Measurements from ENCODE around the gene SLC38A3. TPM values are rescaled to one million over a fixed set of nuclear protein-coding genes. Genes with fewer than 3 reads are reported as not detected.

SLC38A3 gene
- polyA plus RNA-seq, 2 donors: 0.08 to 0.11 TPM

GRCh38 chr3:50162034-50162883 is 42.8 kb upstream of the SLC38A3 start:
- peak overlapping the region; percentile 88 to 98 for H3K27ac ChIP-seq (ENCODE audit: low read depth in 2 of 2, low read length in 1 of 2)
- no peak overlapping the region for H3K4me3 ChIP-seq (ENCODE audit: low read depth in 1 of 2, low read length in 2 of 2)
- peaks cover 0 to 29% of the 10 kb centered on the region in 2 donors for H3K36me3 ChIP-seq (ENCODE audit: control insufficient read depth in 2 of 2, insufficient read depth in 2 of 2, low read length in 1 of 2)
- H3K27me3 ChIP-seq (ENCODE audit: control insufficient read depth in 1 of 2, insufficient read depth in 2 of 2, low read length in 2 of 2): no peaks in the 10 kb centered on the region
- WGBS, 2 donors: 51 to 57% methylated on average over 5 of the region's 5 CpGs
- H3K9me3 ChIP-seq (ENCODE audit: control insufficient read depth in 2 of 2, insufficient read depth in 1 of 2, low read depth in 1 of 2, low read length in 1 of 2): no peaks in the 10 kb centered on the region
- peaks cover 27 to 70% of the 10 kb centered on the region in 2 donors for H3K4me1 ChIP-seq (ENCODE audit: control insufficient read depth in 2 of 2, insufficient read depth in 2 of 2, low read length in 1 of 2)

GRCh38 chr3:50163572-50164455 is 41.3 kb upstream of the SLC38A3 start:
- 25 to 37% methylated on average over 8 of the region's 8 CpGs for WGBS, 2 donors
- H3K4me1 ChIP-seq (ENCODE audit: control insufficient read depth in 2 of 2, insufficient read depth in 2 of 2, low read length in 1 of 2): peaks cover 33 to 76% of the 10 kb centered on the region in 2 donors
- H3K27me3 ChIP-seq (ENCODE audit: control insufficient read depth in 1 of 2, insufficient read depth in 2 of 2, low read length in 2 of 2): no peaks in the 10 kb centered on the region

GRCh38 chr3:50164481-50164880 is 40.6 kb upstream of the SLC38A3 start:
- 18 to 21% methylated on average over 1 of the region's 1 CpG for WGBS, 2 donors
- Histone ChIP-seq H3K4me1 (ENCODE audit: control insufficient read depth in 2 of 2, insufficient read depth in 2 of 2, low read length in 1 of 2) (peaks cover 30 to 81% of the 10 kb centered on the region in 2 donors), H3K36me3 (ENCODE audit: control insufficient read depth in 2 of 2, insufficient read depth in 2 of 2, low read length in 1 of 2) (peaks cover 0 to 32% of the 10 kb centered on the region in 2 donors), H3K27ac (ENCODE audit: low read depth in 2 of 2, low read length in 1 of 2) (peak overlapping the region; percentile 88 to 98), H3K4me3 (ENCODE audit: low read depth in 1 of 2, low read length in 2 of 2) (no peak overlapping the region), H3K9me3 (ENCODE audit: control insufficient read depth in 2 of 2, insufficient read depth in 1 of 2, low read depth in 1 of 2, low read length in 1 of 2) (no peaks in the 10 kb centered on the region), H3K27me3 (ENCODE audit: control insufficient read depth in 1 of 2, insufficient read depth in 2 of 2, low read length in 2 of 2) (no peaks in the 10 kb centered on the region)

More at GRCh38 chr3:50163572-50164455, 41.3 kb upstream of the SLC38A3 start:
- Histone ChIP-seq H3K4me3 (ENCODE audit: low read depth in 1 of 2, low read length in 2 of 2) (no peak overlapping the region), H3K36me3 (ENCODE audit: control insufficient read depth in 2 of 2, insufficient read depth in 2 of 2, low read length in 1 of 2) (peaks cover 0 to 29% of the 10 kb centered on the region in 2 donors), H3K9me3 (ENCODE audit: control insufficient read depth in 2 of 2, insufficient read depth in 1 of 2, low read depth in 1 of 2, low read length in 1 of 2) (no peaks in the 10 kb centered on the region), H3K27ac (ENCODE audit: low read depth in 2 of 2, low read length in 1 of 2) (peak overlapping the region; percentile 88 to 98)

GRCh38 chr3:50164984-50165909 is 39.8 kb upstream of the SLC38A3 start:
- H3K4me1 ChIP-seq (ENCODE audit: control insufficient read depth in 2 of 2, insufficient read depth in 2 of 2, low read length in 1 of 2): peaks cover 28 to 83% of the 10 kb centered on the region in 2 donors
- 14 to 31% methylated on average over 7 of the region's 7 CpGs for WGBS, 2 donors
- H3K4me3 ChIP-seq (ENCODE audit: low read depth in 1 of 2, low read length in 2 of 2): no peak overlapping the region
- peak overlapping the region; percentile 88 to 98 for H3K27ac ChIP-seq (ENCODE audit: low read depth in 2 of 2, low read length in 1 of 2)
- H3K9me3 ChIP-seq (ENCODE audit: control insufficient read depth in 2 of 2, insufficient read depth in 1 of 2, low read depth in 1 of 2, low read length in 1 of 2): no peaks in the 10 kb centered on the region
- no peaks in the 10 kb centered on the region for H3K27me3 ChIP-seq (ENCODE audit: control insufficient read depth in 1 of 2, insufficient read depth in 2 of 2, low read length in 2 of 2)
- peaks cover 0 to 32% of the 10 kb centered on the region in 2 donors for H3K36me3 ChIP-seq (ENCODE audit: control insufficient read depth in 2 of 2, insufficient read depth in 2 of 2, low read length in 1 of 2)

- H3K36me3 ChIP-seq (ENCODE audit: control insufficient read depth in 2 of 2, insufficient read depth in 2 of 2, low read length in 1 of 2): peaks cover 0 to 29% of the 10 kb centered on the region in 2 donors
- H3K27ac ChIP-seq (ENCODE audit: low read depth in 2 of 2, low read length in 1 of 2): peak overlapping the region; percentile 88 to 98
- H3K4me3 ChIP-seq (ENCODE audit: low read depth in 1 of 2, low read length in 2 of 2): no peak overlapping the region
- no peaks in the 10 kb centered on the region for H3K27me3 ChIP-seq (ENCODE audit: control insufficient read depth in 1 of 2, insufficient read depth in 2 of 2, low read length in 2 of 2)
- H3K9me3 ChIP-seq (ENCODE audit: control insufficient read depth in 2 of 2, insufficient read depth in 1 of 2, low read depth in 1 of 2, low read length in 1 of 2): no peaks in the 10 kb centered on the region
- H3K4me1 ChIP-seq (ENCODE audit: control insufficient read depth in 2 of 2, insufficient read depth in 2 of 2, low read length in 1 of 2): peaks cover 28 to 87% of the 10 kb centered on the region in 2 donors
- WGBS, 2 donors: 23 to 30% methylated on average over 15 of the region's 15 CpGs
Observed at GRCh38 chr3:50165910-50166538, 39.0 kb upstream of the SLC38A3 start.

- no peaks in the 10 kb centered on the region for H3K9me3 ChIP-seq (ENCODE audit: control insufficient read depth in 2 of 2, insufficient read depth in 1 of 2, low read depth in 1 of 2, low read length in 1 of 2)
- H3K4me3 ChIP-seq (ENCODE audit: low read depth in 1 of 2, low read length in 2 of 2): no peak overlapping the region
- no peaks in the 10 kb centered on the region for H3K27me3 ChIP-seq (ENCODE audit: control insufficient read depth in 1 of 2, insufficient read depth in 2 of 2, low read length in 2 of 2)
- peak overlapping the region; percentile 88 to 98 for H3K27ac ChIP-seq (ENCODE audit: low read depth in 2 of 2, low read length in 1 of 2)
- H3K4me1 ChIP-seq (ENCODE audit: control insufficient read depth in 2 of 2, insufficient read depth in 2 of 2, low read length in 1 of 2): peaks cover 26 to 88% of the 10 kb centered on the region in 2 donors
- 35 to 45% methylated on average over 6 of the region's 6 CpGs for WGBS, 2 donors
- H3K36me3 ChIP-seq (ENCODE audit: control insufficient read depth in 2 of 2, insufficient read depth in 2 of 2, low read length in 1 of 2): peaks cover 0 to 25% of the 10 kb centered on the region in 2 donors
Observed at GRCh38 chr3:50166620-50167019, 38.5 kb upstream of the SLC38A3 start.

GRCh38 chr3:50167069-50167840 is 37.8 kb upstream of the SLC38A3 start:
- Histone ChIP-seq H3K36me3 (ENCODE audit: control insufficient read depth in 2 of 2, insufficient read depth in 2 of 2, low read length in 1 of 2) (peaks cover 0 to 23% of the 10 kb centered on the region in 2 donors), H3K4me1 (ENCODE audit: control insufficient read depth in 2 of 2, insufficient read depth in 2 of 2, low read length in 1 of 2) (peaks cover 26 to 88% of the 10 kb centered on the region in 2 donors), H3K27me3 (ENCODE audit: control insufficient read depth in 1 of 2, insufficient read depth in 2 of 2, low read length in 2 of 2) (no peaks in the 10 kb centered on the region), H3K9me3 (ENCODE audit: control insufficient read depth in 2 of 2, insufficient read depth in 1 of 2, low read depth in 1 of 2, low read length in 1 of 2) (no peaks in the 10 kb centered on the region), H3K4me3 (ENCODE audit: low read depth in 1 of 2, low read length in 2 of 2) (no peak overlapping the region), H3K27ac (ENCODE audit: low read depth in 2 of 2, low read length in 1 of 2) (peak overlapping the region; percentile 88 to 98)
- WGBS, 2 donors: 34 to 48% methylated on average over 16 of the region's 16 CpGs

GRCh38 chr3:50167841-50168209 is 37.2 kb upstream of the SLC38A3 start:
- WGBS, 2 donors: 76 to 87% methylated on average over 7 of the region's 7 CpGs
- H3K4me1 ChIP-seq (ENCODE audit: control insufficient read depth in 2 of 2, insufficient read depth in 2 of 2, low read length in 1 of 2): peaks cover 28 to 88% of the 10 kb centered on the region in 2 donors

More at GRCh38 chr3:50167841-50168209, 37.2 kb upstream of the SLC38A3 start:
- Histone ChIP-seq H3K4me3 (ENCODE audit: low read depth in 1 of 2, low read length in 2 of 2) (no peak overlapping the region), H3K27ac (ENCODE audit: low read depth in 2 of 2, low read length in 1 of 2) (peak overlapping the region; percentile 88 to 98), H3K36me3 (ENCODE audit: control insufficient read depth in 2 of 2, insufficient read depth in 2 of 2, low read length in 1 of 2) (peaks cover 0 to 19% of the 10 kb centered on the region in 2 donors), H3K9me3 (ENCODE audit: control insufficient read depth in 2 of 2, insufficient read depth in 1 of 2, low read depth in 1 of 2, low read length in 1 of 2) (no peaks in the 10 kb centered on the region), H3K27me3 (ENCODE audit: control insufficient read depth in 1 of 2, insufficient read depth in 2 of 2, low read length in 2 of 2) (no peaks in the 10 kb centered on the region)
